ENCODE measurements around the gene TLE1.

DNA sequence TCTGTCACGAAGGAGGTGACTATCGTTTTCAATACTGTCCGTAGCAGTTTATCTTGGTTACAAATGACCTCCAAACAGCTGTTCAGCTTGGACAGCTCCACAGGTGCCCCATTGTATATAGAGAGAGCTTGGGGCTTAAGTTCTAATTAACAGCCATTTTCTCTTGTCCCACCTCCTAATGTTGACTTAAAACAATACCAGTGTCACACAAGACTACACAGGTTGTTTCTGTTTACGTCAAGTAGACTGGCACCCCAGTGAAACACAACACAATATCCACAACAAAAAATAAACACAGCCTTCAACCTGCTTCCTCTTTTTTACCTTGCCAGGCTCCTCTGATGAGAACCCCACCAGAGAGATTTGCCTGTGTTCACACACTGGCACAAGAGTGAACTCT, 39.8 kb upstream of the TLE1 start:
- TF ChIP-seq ZNF780A (CRISPR knock-in tag; IDR thresholded peaks at IDR 0.05): no peak
- TF ChIP-seq MXI1 (IDR thresholded peaks at IDR 0.05; ENCODE audit: low read depth, low read length): no peak
- TF ChIP-seq, protein P1, sequence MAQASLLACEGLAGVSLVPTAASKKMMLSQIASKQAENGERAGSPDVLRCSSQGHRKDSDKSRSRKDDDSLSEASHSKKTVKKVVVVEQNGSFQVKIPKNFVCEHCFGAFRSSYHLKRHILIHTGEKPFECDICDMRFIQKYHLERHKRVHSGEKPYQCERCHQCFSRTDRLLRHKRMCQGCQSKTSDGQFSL (CRISPR knock-in tag; IDR thresholded peaks at IDR 0.05): no peak
- TF ChIP-seq, protein P1 (tag; IDR thresholded peaks at IDR 0.05): no peak
- TF ChIP-seq TAF7 (tag; IDR thresholded peaks at IDR 0.05): no peak
- no peak for TF ChIP-seq ZNF239 (CRISPR knock-in tag; IDR thresholded peaks at IDR 0.05)
- TF ChIP-seq LCOR (CRISPR knock-in tag; IDR thresholded peaks at IDR 0.05): no peak
- TF ChIP-seq LARP7 (IDR thresholded peaks at IDR 0.05): no peak
- no peak for TF ChIP-seq NFE2L1 (tag; IDR thresholded peaks at IDR 0.05; ENCODE audit: borderline replicate concordance, low read depth)
- TF ChIP-seq, protein P2, sequence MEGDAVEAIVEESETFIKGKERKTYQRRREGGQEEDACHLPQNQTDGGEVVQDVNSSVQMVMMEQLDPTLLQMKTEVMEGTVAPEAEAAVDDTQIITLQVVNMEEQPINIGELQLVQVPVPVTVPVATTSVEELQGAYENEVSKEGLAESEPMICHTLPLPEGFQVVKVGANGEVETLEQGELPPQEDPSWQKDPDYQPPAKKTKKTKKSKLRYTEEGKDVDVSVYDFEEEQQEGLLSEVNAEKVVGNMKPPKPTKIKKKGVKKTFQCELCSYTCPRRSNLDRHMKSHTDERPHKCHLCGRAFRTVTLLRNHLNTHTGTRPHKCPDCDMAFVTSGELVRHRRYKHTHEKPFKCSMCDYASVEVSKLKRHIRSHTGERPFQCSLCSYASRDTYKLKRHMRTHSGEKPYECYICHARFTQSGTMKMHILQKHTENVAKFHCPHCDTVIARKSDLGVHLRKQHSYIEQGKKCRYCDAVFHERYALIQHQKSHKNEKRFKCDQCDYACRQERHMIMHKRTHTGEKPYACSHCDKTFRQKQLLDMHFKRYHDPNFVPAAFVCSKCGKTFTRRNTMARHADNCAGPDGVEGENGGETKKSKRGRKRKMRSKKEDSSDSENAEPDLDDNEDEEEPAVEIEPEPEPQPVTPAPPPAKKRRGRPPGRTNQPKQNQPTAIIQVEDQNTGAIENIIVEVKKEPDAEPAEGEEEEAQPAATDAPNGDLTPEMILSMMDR (IDR thresholded peaks at IDR 0.05 in 2 of 3, conservative IDR thresholded peaks at IDR 0.05 in 1 of 3; ENCODE audit: insufficient read depth in 2 of 3, low read depth in 1 of 3, low read length in 3 of 3): no peak
- TF ChIP-seq, protein P3, sequence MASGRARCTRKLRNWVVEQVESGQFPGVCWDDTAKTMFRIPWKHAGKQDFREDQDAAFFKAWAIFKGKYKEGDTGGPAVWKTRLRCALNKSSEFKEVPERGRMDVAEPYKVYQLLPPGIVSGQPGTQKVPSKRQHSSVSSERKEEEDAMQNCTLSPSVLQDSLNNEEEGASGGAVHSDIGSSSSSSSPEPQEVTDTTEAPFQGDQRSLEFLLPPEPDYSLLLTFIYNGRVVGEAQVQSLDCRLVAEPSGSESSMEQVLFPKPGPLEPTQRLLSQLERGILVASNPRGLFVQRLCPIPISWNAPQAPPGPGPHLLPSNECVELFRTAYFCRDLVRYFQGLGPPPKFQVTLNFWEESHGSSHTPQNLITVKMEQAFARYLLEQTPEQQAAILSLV (tag; IDR thresholded peaks at IDR 0.05): no peak
- TF ChIP-seq HCFC1 (IDR thresholded peaks at IDR 0.05; ENCODE audit: low read depth, low read length): no peak
- no peak for TF ChIP-seq POLR2G (IDR thresholded peaks at IDR 0.05; ENCODE audit: low read depth, low read length)
